ENCODE data around the gene MICAL3.
"Not testable (repeated sequence)": the region's sequence is repeated elsewhere in the genome, so short reads cannot be mapped to it uniquely, and the experiment has no call there.

The MICAL3 gene

DNA sequence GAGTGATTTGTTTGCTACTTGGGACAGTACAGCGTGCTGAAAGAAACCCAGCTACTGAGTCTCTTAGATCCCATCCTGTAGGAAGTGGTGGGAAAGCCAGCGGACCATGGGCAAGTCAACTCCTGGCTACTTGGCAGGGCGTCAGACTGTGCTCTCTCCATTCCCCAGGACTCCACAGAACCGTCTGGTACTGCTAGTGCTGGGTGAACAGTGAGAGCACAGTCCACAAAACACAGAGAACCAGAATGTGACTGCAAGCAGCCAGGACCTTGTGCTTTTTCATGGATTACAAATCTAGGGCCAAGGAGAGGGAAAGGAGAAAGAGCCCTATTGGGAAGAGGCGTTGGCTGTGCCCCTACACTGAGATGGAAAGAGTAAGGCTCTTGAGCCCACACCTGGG, 260.3 kb downstream of the MICAL3 start:
- Histone ChIP-seq H3K4me1 (ENCODE audit: insufficient read depth, low read length, severe bottlenecking) (peaks cover 13% of the 10 kb centered on the region), H3K79me2 (ENCODE audit: insufficient read depth, low read length) (peaks cover 28% of the 10 kb centered on the region), H3F3A (ENCODE audit: insufficient read depth, low read length) (no peaks in the 10 kb centered on the region), H3K36me3 (ENCODE audit: insufficient read depth, low read length) (no peaks in the 10 kb centered on the region), H3K9me2 (ENCODE audit: low read depth, low read length) (no peaks in the 10 kb centered on the region), H4K20me1 (ENCODE audit: insufficient read depth, low read length) (no peaks in the 10 kb centered on the region), H2AFZ (ENCODE audit: low read length) (no peak overlapping the region), H3K27ac (ENCODE audit: low read depth, low read length, poor library complexity, severe bottlenecking) (no peak overlapping the region), H3K9me3 (ENCODE audit: low read length) (no peaks in the 10 kb centered on the region), H3K9ac (ENCODE audit: low read length) (no peak overlapping the region), H3K4me3 (ENCODE audit: low read depth, low read length, poor library complexity, severe bottlenecking) (no peak overlapping the region), H3K27me3 (ENCODE audit: insufficient read depth, low read length) (no peaks in the 10 kb centered on the region), H3K4me2 (ENCODE audit: low read length) (no peak overlapping the region)
- TF ChIP-seq EZH2 (IDR thresholded peaks at IDR 0.05; ENCODE audit: borderline replicate concordance, low read length) (no peak), CTCF (IDR thresholded peaks at IDR 0.05; ENCODE audit: low read length) (no peak)

DNA sequence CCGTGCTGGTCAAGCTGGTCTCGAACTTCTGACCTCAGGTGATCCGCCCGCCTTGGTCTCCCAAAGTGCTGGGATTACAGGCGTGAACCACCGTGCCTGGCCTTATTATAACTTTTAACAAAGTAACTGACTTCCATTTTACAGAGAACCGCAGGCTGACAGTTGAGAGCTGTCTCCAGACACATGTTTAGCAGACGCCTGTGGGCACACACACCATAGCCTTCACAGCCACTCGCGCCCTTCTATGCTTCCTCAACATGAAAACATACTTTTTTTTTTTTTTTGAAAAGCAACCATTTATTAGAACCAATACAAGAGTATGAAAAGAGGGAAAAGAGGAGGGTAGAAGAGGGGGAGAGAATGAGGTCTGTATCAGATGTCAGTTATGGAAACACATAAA, 260.9 kb downstream of the MICAL3 start:
- H4K20me1 ChIP-seq (ENCODE audit: insufficient read depth, low read length); H3K9me2 ChIP-seq (ENCODE audit: low read depth, low read length); H3K36me3 ChIP-seq (ENCODE audit: insufficient read depth, low read length); H3K9me3 ChIP-seq (ENCODE audit: low read length); H3F3A ChIP-seq (ENCODE audit: insufficient read depth, low read length); H3K4me2 ChIP-seq (ENCODE audit: low read length); H2AFZ ChIP-seq (ENCODE audit: low read length); H3K9ac ChIP-seq (ENCODE audit: low read length); H3K27ac ChIP-seq (ENCODE audit: low read depth, low read length, poor library complexity, severe bottlenecking); H3K27me3 ChIP-seq (ENCODE audit: insufficient read depth, low read length); H3K4me3 ChIP-seq (ENCODE audit: low read depth, low read length, poor library complexity, severe bottlenecking): not testable (repeated sequence)
- Histone ChIP-seq H3K79me2 (ENCODE audit: insufficient read depth, low read length) (peaks cover 28% of the 10 kb centered on the region), H3K4me1 (ENCODE audit: insufficient read depth, low read length, severe bottlenecking) (peaks cover 12% of the 10 kb centered on the region)

DNA sequence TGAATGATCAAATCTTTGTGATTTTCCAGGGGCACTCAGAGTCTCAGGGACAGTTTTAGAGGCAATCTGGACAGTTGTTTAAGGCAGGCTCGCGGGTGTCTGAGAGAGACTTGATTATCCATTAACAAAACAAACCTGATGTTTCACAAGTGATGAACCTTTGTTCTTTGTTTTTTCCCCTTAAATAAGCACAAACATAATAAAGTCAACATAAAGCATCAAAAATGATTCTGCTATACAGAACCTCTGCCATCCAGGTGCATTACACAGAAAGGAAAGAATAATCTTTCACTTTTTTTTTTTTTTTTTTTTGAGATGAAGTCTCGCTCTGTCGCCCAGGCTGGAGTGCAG, 263.2 kb downstream of the MICAL3 start:
- no peak overlapping the region for H3K27ac ChIP-seq (ENCODE audit: low read depth, low read length, poor library complexity, severe bottlenecking)
- no peaks in the 10 kb centered on the region for H3K9me3 ChIP-seq (ENCODE audit: low read length)
- no peak overlapping the region for H3K9ac ChIP-seq (ENCODE audit: low read length)
- H3K9me2 ChIP-seq (ENCODE audit: low read depth, low read length): no peaks in the 10 kb centered on the region
- no peak overlapping the region for H2AFZ ChIP-seq (ENCODE audit: low read length)
- H3K4me3 ChIP-seq (ENCODE audit: low read depth, low read length, poor library complexity, severe bottlenecking): no peak overlapping the region
- no peaks in the 10 kb centered on the region for H3K36me3 ChIP-seq (ENCODE audit: insufficient read depth, low read length)
- no peaks in the 10 kb centered on the region for H3F3A ChIP-seq (ENCODE audit: insufficient read depth, low read length)
- H3K4me1 ChIP-seq (ENCODE audit: insufficient read depth, low read length, severe bottlenecking): no peaks in the 10 kb centered on the region
- no peak overlapping the region for H3K4me2 ChIP-seq (ENCODE audit: low read length)
- H3K27me3 ChIP-seq (ENCODE audit: insufficient read depth, low read length): no peaks in the 10 kb centered on the region
- no peak for TF ChIP-seq EZH2 (IDR thresholded peaks at IDR 0.05; ENCODE audit: borderline replicate concordance, low read length)
- no peak for TF ChIP-seq CTCF (IDR thresholded peaks at IDR 0.05; ENCODE audit: low read length)
- no peaks in the 10 kb centered on the region for H4K20me1 ChIP-seq (ENCODE audit: insufficient read depth, low read length)
- peaks cover 24% of the 10 kb centered on the region for H3K79me2 ChIP-seq (ENCODE audit: insufficient read depth, low read length)

- no peaks in the 10 kb centered on the region for H3K36me3 ChIP-seq (ENCODE audit: insufficient read depth, low read length)
- no peaks in the 10 kb centered on the region for H3K9me3 ChIP-seq (ENCODE audit: low read length)
- H3K9me2 ChIP-seq (ENCODE audit: low read depth, low read length): no peaks in the 10 kb centered on the region
- no peaks in the 10 kb centered on the region for H3K4me1 ChIP-seq (ENCODE audit: insufficient read depth, low read length, severe bottlenecking)
- no peak overlapping the region for H3K9ac ChIP-seq (ENCODE audit: low read length)
- no peak overlapping the region for H3K4me3 ChIP-seq (ENCODE audit: low read depth, low read length, poor library complexity, severe bottlenecking)
- peaks cover 5% of the 10 kb centered on the region for H3K79me2 ChIP-seq (ENCODE audit: insufficient read depth, low read length)
- no peaks in the 10 kb centered on the region for H3F3A ChIP-seq (ENCODE audit: insufficient read depth, low read length)
- no peaks in the 10 kb centered on the region for H3K27me3 ChIP-seq (ENCODE audit: insufficient read depth, low read length)
- no peaks in the 10 kb centered on the region for H4K20me1 ChIP-seq (ENCODE audit: insufficient read depth, low read length)
- peak; percentile 47 for TF ChIP-seq CTCF (IDR thresholded peaks at IDR 0.05; ENCODE audit: low read length)
- no peak for TF ChIP-seq EZH2 (IDR thresholded peaks at IDR 0.05; ENCODE audit: borderline replicate concordance, low read length)
- H3K27ac ChIP-seq (ENCODE audit: low read depth, low read length, poor library complexity, severe bottlenecking): no peak overlapping the region
- H2AFZ ChIP-seq (ENCODE audit: low read length): no peak overlapping the region
- no peak overlapping the region for H3K4me2 ChIP-seq (ENCODE audit: low read length)
These were observed 270.0 kb downstream of the MICAL3 start for GRCh38 chr22:17754233-17754925.
